K562 (cell line): ENCODE measurements around the gene CGNL1. TPM values are rescaled to one million over a fixed set of nuclear protein-coding genes. Genes with fewer than 3 reads are reported as not detected.

Experiments used
- ATAC-seq: fragments of 200-7000 bp; cut with Tn5 transposase; 3 replicates; pipeline ENCODE4 v1.9.1; 2020; ENCODE audit warnings: moderate library complexity
- BruUV-seq: library from RNA; stranded (reverse); fragments of 400-500 nt; replicated peaks from 2 replicates; lab custom pipeline; 2021; lab: Mats Ljungman, UMichigan
- CTCF ChIA-PET: fragments of 300-600 bp; formaldehyde crosslinking; extraction: SDS; loops from one replicate; lab custom pipeline; 2021; ENCODE audit warnings: low intra/inter-chr PET ratio; lab: Yijun Ruan, JAX
- POLR2A ChIA-PET: fragments of 300-600, 350-650 bp; sonication (Branson Sonifier 250); formaldehyde crosslinking; extraction: SDS; loops from one replicate; lab custom pipeline; 2021; ENCODE audit warnings: antibody characterized with exemption, inconsistent platforms; lab: Yijun Ruan, JAX
- DNase-seq, 4 experiments: peaks; one replicate each; pipeline versions ENCODE4 v3.0.0 to v3.0.0-alpha.2; 2011 to 2018; ENCODE audit warnings: low spot score in 3 of 4, mixed read lengths in 3 of 4; ENCODE audit errors: extremely low read depth in 1 of 4
- FAIRE-seq: peaks from 2 replicates; lab custom pipeline; 2011; peaks lifted over from hg19 to GRCh38; lab: Jason Lieb, UNC
- H2AFZ ChIP-seq: 2 replicates; pipeline ENCODE4 v1.6.0; 2011; ENCODE audit warnings: low read depth, low read length, control low read depth, inconsistent platforms
- H3K27ac ChIP-seq: fragments of 200-600 bp; 3 replicates; pipeline ENCODE4 v1.8.0; 2011; ENCODE audit warnings: low read depth, mild to moderate bottlenecking, control low read depth, inconsistent platforms, low read length, moderate library complexity, mixed read lengths; ENCODE audit errors: extremely low read depth
- H3K27me3 ChIP-seq, 2 experiments: fragments of 300-600 bp in 1 of 2; 2 replicates in 1 of 2; 3 replicates in 1 of 2; pipeline versions ENCODE4 v1.6.0 to v1.8.0; 2011; ENCODE audit warnings: inconsistent platforms in 2 of 2, low read length in 2 of 2, mild to moderate bottlenecking in 1 of 2, mixed read lengths in 1 of 2, moderate library complexity in 1 of 2; ENCODE audit not compliant: control insufficient read depth in 2 of 2, insufficient read depth in 2 of 2
- H3K36me3 ChIP-seq: fragments of 300-600 bp; 3 replicates; pipeline ENCODE4 v1.8.0; 2011; ENCODE audit warnings: mild to moderate bottlenecking, low read length, inconsistent platforms; ENCODE audit not compliant: control insufficient read depth, insufficient read depth
- H3K4me1 ChIP-seq, 2 experiments: fragments of 200-600 bp in 1 of 2; replicated peaks in 1 of 2; 2 replicates in 1 of 2; 3 replicates in 1 of 2; pipeline versions ENCODE4 v1.5.1 to v1.8.0; 2011; ENCODE audit warnings: inconsistent platforms in 2 of 2, low read length in 2 of 2, mild to moderate bottlenecking in 1 of 2, mixed read lengths in 1 of 2, moderate library complexity in 1 of 2; ENCODE audit not compliant: control insufficient read depth in 2 of 2, insufficient read depth in 2 of 2
- H3K4me2 ChIP-seq: 2 replicates; pipeline ENCODE4 v1.6.1; 2011; ENCODE audit warnings: low read length, control low read depth, inconsistent platforms, mixed read lengths; ENCODE audit not compliant: insufficient read depth
- H3K4me3 ChIP-seq: fragments of 200-600 bp; sonication (generic), shearing (Covaris generic); 2 replicates; pipeline ENCODE4 v1.5.1; 2016; ENCODE audit warnings: control low read depth, inconsistent platforms
- H3K79me2 ChIP-seq: fragments of 200-600 bp; 3 replicates; pipeline ENCODE4 v1.8.0; 2011; ENCODE audit warnings: low read length, inconsistent platforms; ENCODE audit not compliant: control insufficient read depth, insufficient read depth
- H3K9ac ChIP-seq, 2 experiments: 2 replicates each; pipeline versions ENCODE4 v1.6.0 to v1.6.1; 2011; ENCODE audit warnings: low read depth in 2 of 2, low read length in 2 of 2, control low read depth in 1 of 2, inconsistent platforms in 1 of 2, mild to moderate bottlenecking in 1 of 2, mixed read lengths in 1 of 2; ENCODE audit not compliant: insufficient read depth in 1 of 2
- H3K9me1 ChIP-seq: one replicate; pipeline ENCODE4 v1.6.0; 2011; ENCODE audit warnings: inconsistent platforms, mild to moderate bottlenecking, low read length, moderate library complexity; ENCODE audit not compliant: control insufficient read depth, insufficient read depth
- H3K9me3 ChIP-seq: replicated peaks from 2 replicates; pipeline ENCODE4 v1.5.1; 2011; ENCODE audit warnings: low read depth, low read length, inconsistent platforms; ENCODE audit not compliant: control insufficient read depth, insufficient read depth
- H4K20me1 ChIP-seq: replicated peaks from 2 replicates; pipeline ENCODE4 v1.6.1; 2011; ENCODE audit warnings: low read length, inconsistent platforms, mixed read lengths; ENCODE audit not compliant: control insufficient read depth, insufficient read depth
- CREB5 ChIP-seq: fragments of 250-450 bp; sonication (Bioruptor Pico); IDR thresholded peaks from 2 replicates; pipeline ENCODE4 v1.5.0; 2020; ENCODE audit warnings: mild to moderate bottlenecking
- CUX1 ChIP-seq: fragments of 200-800 bp; sonication (Bioruptor generic); IDR thresholded peaks from 2 replicates; pipeline ENCODE4 v1.6.1; 2016; ENCODE audit warnings: missing genetic modification characterization, missing compliant biosample characterization
- ELF1 ChIP-seq: fragments of 200-800 bp; sonication (Bioruptor generic); IDR thresholded peaks from 2 replicates; pipeline ENCODE4 v1.6.1; 2016; ENCODE audit warnings: missing genetic modification characterization, missing compliant biosample characterization
- EP400 ChIP-seq: fragments of 450-650 bp; IDR thresholded peaks from 2 replicates; pipeline ENCODE4 v1.6.1; 2017; ENCODE audit warnings: antibody characterized with exemption, mild to moderate bottlenecking, moderate library complexity
- FOS ChIP-seq: IDR thresholded peaks from 3 replicates; pipeline ENCODE4 v1.6.1; 2011; ENCODE audit not compliant: insufficient read length; ENCODE audit errors: extremely low read depth
- SIN3B ChIP-seq: fragments of 450-650 bp; IDR thresholded peaks from 2 replicates; pipeline ENCODE4 v1.6.1; 2017; ENCODE audit warnings: low read depth, mild to moderate bottlenecking, moderate library complexity
- TAF1 ChIP-seq: IDR thresholded peaks from 2 replicates; pipeline ENCODE4 v1.6.1; 2011; ENCODE audit warnings: mild to moderate bottlenecking, low read length, moderate library complexity; ENCODE audit not compliant: insufficient read depth, control insufficient read depth, severe bottlenecking; ENCODE audit errors: extremely low read depth
- THRB ChIP-seq: fragments of 450-650 bp; formaldehyde crosslinking; conservative IDR thresholded peaks from 2 replicates; pipeline ENCODE4 v1.4.0; 2022; ENCODE audit warnings: mild to moderate bottlenecking, missing genetic modification characterization
- TSHZ1 ChIP-seq: fragments of 250-450 bp; sonication (Bioruptor Pico); IDR thresholded peaks from 2 replicates; pipeline ENCODE4 v1.4.0; 2020; ENCODE audit warnings: mild to moderate bottlenecking, moderate library complexity
- ZNF146 ChIP-seq: IDR thresholded peaks from one replicate; pipeline ENCODE4 v1.6.1; 2018; ENCODE audit warnings: missing compliant biosample characterization; ENCODE audit not compliant: unreplicated experiment
- WGBS: fragments of 100-300 bp; shearing (Covaris generic); methylation state at CpG from one replicate; pipeline ENCODE4 v1.1.6; 2016; ENCODE audit warnings: low coverage, mixed read lengths; ENCODE audit not compliant: insufficient coverage; ENCODE audit errors: missing lambda C conversion rate; 5-methylcytosine and 5-hydroxymethylcytosine counted together
- in situ Hi-C: fragments of 300-500 bp; cut with MboI; formaldehyde crosslinking; loops from 4 replicates; pipeline ENCODE4 v1.15.0; 2018; ENCODE audit warnings: inconsistent platforms, mixed read lengths
- intact Hi-C: fragments of 100-400 bp; cut with micrococcal nuclease; formaldehyde crosslinking; loops from 2 replicates; pipeline ENCODE4 v1.14.2; 2022
- polyA plus RNA-seq, 8 experiments: library from polyadenylated mRNA; depleted of rRNA in 4 of 8; stranded (reverse) in 5 of 8; unstranded in 3 of 8; fragments of >200 nt; fragmentation: Nextera tagmentation in 2 of 8; fragmentation: Illumina TruSeq in 1 of 8; extraction: Ambion mirVana in 2 of 8; extraction: Trizol in 1 of 8; gene quantifications; 2 replicates each; pipeline versions ENCODE4 v1.2.1 to v1.2.3, GENCODE V29; 2011 to 2014; ENCODE audit warnings: inconsistent platforms in 1 of 8, missing spikeins in 1 of 8
- total RNA-seq, 7 experiments: library from RNA; depleted of rRNA in 6 of 7; stranded (reverse); fragments of >200 nt in 6 of 7; fragmentation: Illumina TruSeq in 2 of 7; extraction: Trizol in 2 of 7; gene quantifications; 2 replicates each; pipeline versions ENCODE4 v1.2.1 to v1.2.3, GENCODE V29; 2011 to 2021; ENCODE audit warnings: low replicate concordance in 1 of 7

Gene CGNL1
- total and polyA plus RNA-seq, 9 of the 15 experiments (the other 6 are each of a cell fraction or from before 2014, with no cell fraction given), result 0.01 to 0.07 TPM; not detected in 7

- Histone ChIP-seq H2AFZ (no peak overlapping the region), H3K4me1 (no peaks in the 10 kb centered on the region), H4K20me1 (no peaks in the 10 kb centered on the region), H3K79me2 (no peaks in the 10 kb centered on the region), H3K9me3 (no peaks in the 10 kb centered on the region), H3K4me2 (no peak overlapping the region), H3K27me3 (peaks cover 18 to 26% of the 10 kb centered on the region in 2 experiments; a peak in 4 of 5 replicates), H3K4me3 (no peak overlapping the region), H3K9ac (no peak overlapping the region), H3K36me3 (no peaks in the 10 kb centered on the region), H3K27ac (no peak overlapping the region), H3K9me1 (no peaks in the 10 kb centered on the region)
- no peak for DNase-seq
- no peak for FAIRE-seq
- intact Hi-C loops (loop anchor here (10.0 kb wide), 1 partner anchor 705 kb away; no protein-coding TSS in a partner anchor), in situ Hi-C loops (loop anchor here (5.0 to 10.0 kb wide), 3 partner anchors 187 to 1035 kb away; no protein-coding TSS in a partner anchor)
- CTCF ChIA-PET, result interaction anchor here (1.1 kb wide), 1 partner anchor 201 kb away, joined by 3 read pairs; no protein-coding TSS in a partner anchor
- no TSS peak for BruUV-seq
- 6% methylated on average over 2 of the region's 2 CpGs for WGBS
- no peak for ATAC-seq
- POLR2A ChIA-PET, result interaction anchor here (0.6 to 1.4 kb wide), 3 partner anchors 12 to 882 kb away, joined by 3 to 7 read pairs (median 4); no protein-coding TSS in a partner anchor
- TF ChIP-seq CUX1 (CRISPR knock-in tag), result no peak
- TF ChIP-seq TAF1, result no peak
- no peak for TF ChIP-seq ELF1 (tag)
- TF ChIP-seq SIN3B, result no peak
- TF ChIP-seq EP400, result no peak
- no peak for TF ChIP-seq CREB5 (CRISPR knock-in tag)
- no peak for TF ChIP-seq TSHZ1 (CRISPR knock-in tag)
- TF ChIP-seq ZNF146 (CRISPR knock-in tag), result no peak
- TF ChIP-seq THRB (CRISPR knock-in tag), result no peak
- no peak for TF ChIP-seq FOS
Observed at GRCh38 chr15:57529748-57530147, 153.4 kb downstream of the CGNL1 start.
